Kidney tubule cell (primary cell): Measurements from ENCODE around the gene ZNF385B.

Experiments
- DNase-seq: peaks from one replicate; pipeline ENCODE4 v3.0.0-alpha.2; 2018; ENCODE audit warnings: low spot score

The ZNF385B gene

DNA sequence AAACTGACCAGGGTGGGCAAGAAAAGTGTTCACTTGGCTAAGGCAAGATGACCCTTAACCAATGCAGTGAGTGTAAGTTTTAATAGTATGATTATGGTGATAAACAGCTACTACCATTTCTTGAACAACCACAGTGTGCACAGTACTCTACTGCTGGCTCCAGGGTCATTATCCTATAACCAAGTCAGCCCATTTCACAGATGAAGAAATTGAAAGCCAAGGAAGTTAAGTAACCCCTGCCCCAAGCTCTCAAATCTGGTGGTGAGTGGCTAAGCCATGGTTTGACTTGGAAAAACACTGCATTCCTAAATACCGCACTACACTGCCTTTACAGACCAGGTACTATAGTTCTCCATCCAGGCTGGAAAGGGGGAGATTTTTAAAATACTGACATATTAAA lies 5.7 kb downstream of the ZNF385B start:
- no peak for DNase-seq

GRCh38 chr2:179854891-179855290 lies 6.5 kb downstream of the ZNF385B start:
- DNase-seq: no peak

- DNase-seq: no peak
Observed at GRCh38 chr2:179853108-179853507, 8.3 kb downstream of the ZNF385B start.

DNA sequence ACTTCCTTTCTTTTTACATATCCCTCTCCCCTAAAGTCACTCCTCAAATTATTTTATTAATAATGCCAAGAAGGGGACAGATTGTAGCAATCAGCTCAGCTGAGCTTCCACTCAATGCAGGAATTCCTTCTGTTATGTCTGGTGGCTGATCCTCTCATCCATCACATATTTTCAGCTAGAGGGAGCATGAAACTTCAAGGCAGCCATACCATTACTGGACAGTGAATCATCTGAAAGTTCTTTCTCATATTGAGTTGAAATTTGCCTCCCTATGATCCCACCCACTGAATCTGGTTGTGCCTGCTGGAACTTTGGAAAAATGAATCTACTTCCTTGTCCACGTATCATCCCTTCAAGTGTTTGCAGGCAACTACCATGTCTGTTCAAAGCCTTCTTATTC lies 11.2 kb downstream of the ZNF385B start:
- DNase-seq: peak; percentile 82

DNA sequence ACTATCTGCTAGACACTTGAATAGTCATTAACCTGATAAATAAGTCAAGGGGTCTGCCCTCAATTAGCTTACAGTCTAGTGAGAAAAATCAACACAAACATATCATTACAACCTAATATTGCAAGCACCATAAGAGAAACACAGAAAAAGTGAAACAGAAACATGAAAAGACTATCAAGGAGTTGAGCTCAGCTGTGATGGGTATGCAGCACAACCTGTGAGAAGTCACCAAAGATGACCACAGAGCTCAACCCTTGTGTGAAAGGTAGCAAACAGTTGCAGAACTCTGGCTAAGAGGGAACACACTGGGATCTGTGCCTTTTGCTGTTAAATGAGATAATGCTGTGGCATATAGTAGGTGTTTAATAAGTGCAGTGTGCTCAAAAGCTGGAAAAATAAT lies 11.7 kb downstream of the ZNF385B start:
- no peak for DNase-seq

DNA sequence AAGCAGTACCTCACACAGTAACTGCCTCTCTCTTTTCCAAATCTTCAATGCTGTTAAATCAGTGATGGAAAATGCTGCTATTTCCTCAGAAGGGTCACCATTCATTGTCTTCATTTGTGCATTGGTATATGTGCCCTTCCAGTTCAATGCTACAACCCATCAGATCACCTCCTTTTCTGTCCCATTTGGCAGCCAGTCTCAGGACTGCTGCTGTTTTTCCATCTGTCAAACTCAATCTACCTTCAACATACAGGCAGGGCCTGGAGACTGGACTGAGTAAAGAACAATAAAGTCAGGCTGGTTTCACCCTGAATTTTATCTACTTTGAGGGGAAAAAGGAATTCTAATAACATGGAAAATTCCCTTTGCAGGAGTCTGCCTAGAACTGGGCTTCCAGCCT lies 17.9 kb downstream of the ZNF385B start:
- DNase-seq: no peak

GRCh38 chr2:179842498-179843153 lies 18.8 kb downstream of the ZNF385B start:
- DNase-seq: no peak

- no peak for DNase-seq
Observed at GRCh38 chr2:179840840-179841239, 20.6 kb downstream of the ZNF385B start.

DNA sequence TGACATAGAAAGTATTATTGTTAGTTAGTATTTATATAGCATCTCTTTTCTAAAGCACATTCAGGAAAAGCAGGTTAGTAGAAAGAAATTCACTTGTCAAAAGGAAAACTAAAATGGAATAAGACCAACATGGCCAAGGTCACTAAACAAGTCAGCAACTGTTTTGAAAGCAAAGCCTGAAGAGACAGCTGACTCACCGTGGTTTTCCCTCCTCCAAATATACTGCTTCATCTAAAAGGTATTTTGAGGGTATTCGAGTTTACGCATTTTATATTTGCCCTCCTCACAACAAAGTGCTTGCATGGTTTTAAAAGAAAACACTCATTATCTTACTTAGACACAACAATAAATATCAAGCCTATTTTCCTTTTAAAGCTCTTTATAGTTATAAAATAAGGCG lies 24.0 kb downstream of the ZNF385B start:
- DNase-seq: peak; percentile 73

- no peak for DNase-seq
Observed at GRCh38 chr2:179830043-179830787, 31.2 kb downstream of the ZNF385B start.

- DNase-seq: no peak
Observed at GRCh38 chr2:179826297-179826696, 35.1 kb downstream of the ZNF385B start.

DNA sequence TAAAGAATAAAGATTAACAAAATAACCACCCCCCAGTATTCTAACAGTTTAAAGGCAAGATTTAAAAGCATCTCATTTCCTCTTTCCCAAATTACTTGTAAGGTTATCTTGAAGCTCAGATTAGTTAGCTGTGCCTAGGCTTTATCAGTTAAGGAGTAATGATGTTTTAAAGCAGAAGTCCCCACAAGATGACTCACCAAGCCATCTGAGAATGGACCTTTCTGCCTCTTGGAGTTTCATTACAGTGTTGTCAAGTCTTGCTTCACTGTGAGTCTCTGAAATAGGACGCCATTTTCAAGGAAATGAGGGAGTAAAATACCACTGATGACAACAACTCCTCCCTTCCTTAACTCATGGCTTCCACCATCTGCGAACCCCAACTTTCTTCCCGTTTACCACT lies 35.9 kb downstream of the ZNF385B start:
- peak; percentile 15 for DNase-seq

DNA sequence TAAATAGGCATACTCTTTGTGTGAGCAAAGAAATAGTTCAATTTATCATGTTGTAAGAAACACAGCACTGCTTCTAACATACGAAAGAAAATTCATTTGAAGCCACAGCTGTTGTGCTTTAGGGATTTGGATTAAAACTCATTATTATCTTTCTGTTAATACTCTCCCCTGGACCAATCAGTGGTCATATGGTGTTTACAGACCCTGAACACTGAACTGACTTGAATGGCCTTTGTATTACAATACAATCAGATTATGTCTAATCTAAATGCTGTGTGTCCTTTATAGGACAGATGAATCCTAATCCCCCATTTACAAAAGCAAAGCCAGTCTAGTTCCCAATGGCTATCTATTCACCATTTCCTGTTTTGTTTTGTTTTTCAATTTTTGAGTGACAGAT lies 36.5 kb downstream of the ZNF385B start:
- no peak for DNase-seq

- no peak for DNase-seq
Observed at GRCh38 chr2:179822540-179822939, 38.9 kb downstream of the ZNF385B start.

DNA sequence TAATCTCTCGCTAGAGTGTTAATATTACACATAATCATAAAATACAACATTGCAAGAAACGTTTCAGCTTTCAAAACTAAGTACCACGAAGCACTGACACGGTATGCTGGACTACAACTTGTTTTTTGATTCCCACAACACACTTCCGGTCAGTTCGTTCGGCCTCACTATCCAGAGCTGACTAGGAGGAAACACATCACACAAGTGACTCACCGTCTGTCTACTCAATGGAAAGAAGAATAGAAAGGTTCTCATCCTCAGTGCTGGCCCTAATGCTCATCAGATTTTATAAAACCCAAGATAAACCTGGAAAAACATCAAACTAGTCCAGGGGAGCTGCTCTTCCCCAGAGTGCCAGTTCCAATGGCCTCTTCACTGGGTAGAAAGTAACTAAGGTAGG lies 42.9 kb downstream of the ZNF385B start:
- peak; percentile 46 for DNase-seq

- peak; percentile 23 for DNase-seq
Observed at GRCh38 chr2:179817181-179817841, 44.1 kb downstream of the ZNF385B start.

DNA sequence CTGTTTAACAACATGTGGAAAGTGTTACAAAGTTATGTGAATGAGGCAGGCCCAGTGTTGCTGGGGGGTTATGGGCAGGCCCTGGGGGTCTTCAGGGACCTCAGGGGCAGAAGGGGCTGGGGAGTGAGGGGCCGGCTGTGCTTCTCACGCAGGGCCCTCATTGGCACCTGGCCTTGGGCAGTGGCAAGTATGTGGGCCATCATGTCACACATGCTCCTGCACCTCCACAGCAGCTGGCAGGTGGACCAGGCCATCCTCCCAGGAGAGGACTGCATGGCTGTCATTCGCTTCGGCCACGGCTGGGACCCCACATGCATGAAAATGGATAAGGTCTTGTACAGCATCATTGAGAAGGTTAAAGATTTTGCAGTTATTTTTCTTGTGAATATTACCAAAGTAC lies 47.4 kb downstream of the ZNF385B start:
- DNase-seq: no peak

- DNase-seq: peak; percentile 4
Observed at GRCh38 chr2:179812501-179812900, 48.9 kb downstream of the ZNF385B start.

- no peak for DNase-seq
Observed at GRCh38 chr2:179811042-179811441, 50.4 kb downstream of the ZNF385B start.

GRCh38 chr2:179809606-179810005 lies 51.8 kb downstream of the ZNF385B start:
- no peak for DNase-seq

GRCh38 chr2:179805001-179805400 lies 56.4 kb downstream of the ZNF385B start:
- DNase-seq: no peak

- DNase-seq: no peak
Observed at GRCh38 chr2:179804206-179804605, 57.2 kb downstream of the ZNF385B start.
